ENCODE measurements around the gene PPA2.

PPA2 gene

DNA sequence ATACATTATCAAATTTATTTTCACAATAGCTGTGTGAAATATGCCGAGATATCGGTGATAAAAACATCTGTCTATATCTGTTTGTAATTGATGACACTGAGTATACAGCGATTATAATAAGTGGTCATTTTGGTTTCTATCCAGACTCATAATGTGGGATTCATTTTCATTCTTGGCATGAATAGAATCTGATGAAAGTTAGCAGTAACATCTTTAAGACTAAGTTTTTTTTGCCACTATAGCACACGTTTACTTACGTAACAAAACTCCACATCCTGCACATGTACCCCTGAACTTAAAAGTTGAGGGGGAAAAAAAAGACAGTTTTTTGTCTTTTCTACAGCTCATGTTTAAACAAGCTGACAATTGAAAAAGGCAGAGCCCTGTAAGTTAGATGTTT lies 86.4 kb downstream of the PPA2 start:
- DNase-seq, result no peak

DNA sequence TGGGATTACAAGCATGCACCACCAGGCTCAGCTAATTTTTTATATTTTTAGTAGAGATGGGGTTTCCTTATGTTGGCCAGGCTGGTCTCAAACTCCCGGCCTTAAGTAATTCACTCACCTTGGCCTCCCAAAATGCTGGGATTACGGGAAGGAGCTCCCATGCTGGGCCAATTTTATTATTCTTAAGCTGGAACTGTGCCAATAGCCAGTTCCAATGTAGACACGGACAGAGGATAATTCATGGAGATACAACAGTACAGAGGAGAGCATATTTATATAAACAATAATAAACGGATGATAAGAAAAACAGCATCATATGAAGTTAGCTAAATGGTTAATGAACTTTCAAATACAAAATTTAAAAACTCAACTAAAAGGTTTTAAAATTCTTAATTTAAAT lies 87.8 kb downstream of the PPA2 start:
- no peak for DNase-seq

DNA sequence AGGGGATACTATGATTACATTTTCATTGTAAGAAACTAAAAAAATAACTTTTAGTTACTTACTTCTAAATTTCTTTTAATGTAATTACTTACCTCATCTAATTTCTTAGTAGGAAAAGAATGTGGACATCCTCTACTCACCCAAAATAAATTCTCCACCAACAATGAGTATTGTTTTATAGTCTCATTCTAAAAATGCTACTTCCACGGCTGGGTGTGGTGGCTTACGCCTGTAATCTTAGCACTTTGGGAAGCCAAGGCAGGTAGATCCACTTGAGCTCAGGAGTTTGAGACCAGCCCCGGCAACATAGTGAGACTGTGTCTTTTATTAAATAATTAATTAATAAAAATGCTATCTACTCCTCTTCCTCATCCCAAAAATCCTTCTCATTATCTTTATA lies 99.8 kb downstream of the PPA2 start:
- no peak for DNase-seq

DNA sequence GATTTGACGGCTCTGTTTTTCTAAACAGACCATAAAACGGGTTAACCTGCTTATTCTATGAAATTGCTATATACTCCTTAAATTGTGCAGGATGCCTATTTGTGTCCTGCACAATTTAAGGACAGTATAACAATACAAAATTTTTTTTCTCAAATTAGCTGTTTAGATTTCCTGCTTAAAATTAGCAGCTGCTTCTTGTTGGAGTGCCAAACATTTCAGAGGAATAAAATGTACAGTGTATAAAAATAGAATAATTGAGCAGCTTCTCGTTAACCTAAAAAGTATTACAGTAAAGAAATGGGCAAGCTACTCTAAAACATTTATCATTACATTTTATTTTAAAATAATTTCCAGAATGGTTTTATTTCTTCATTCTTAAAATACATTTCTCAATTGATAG lies 100.5 kb downstream of the PPA2 start:
- DNase-seq, result no peak

DNA sequence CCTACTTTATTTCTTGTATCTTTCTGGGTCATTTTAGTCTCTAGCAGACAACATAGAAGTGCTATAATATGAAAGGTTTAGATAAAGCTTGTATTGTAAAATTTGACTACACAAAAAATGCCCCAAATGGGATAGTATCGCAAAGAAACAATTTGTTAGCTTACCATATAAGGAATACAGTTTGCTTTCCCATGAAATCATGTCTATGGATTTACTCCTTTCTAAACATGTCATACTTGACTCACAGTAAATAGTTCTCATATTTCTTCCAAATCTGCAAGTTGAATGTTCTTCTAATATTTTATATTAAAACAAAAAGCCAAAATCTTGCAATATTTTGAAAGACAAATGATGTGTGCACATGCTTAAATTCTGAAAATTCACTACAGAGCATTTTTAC lies 103.9 kb downstream of the PPA2 start:
- no peak for DNase-seq

DNA sequence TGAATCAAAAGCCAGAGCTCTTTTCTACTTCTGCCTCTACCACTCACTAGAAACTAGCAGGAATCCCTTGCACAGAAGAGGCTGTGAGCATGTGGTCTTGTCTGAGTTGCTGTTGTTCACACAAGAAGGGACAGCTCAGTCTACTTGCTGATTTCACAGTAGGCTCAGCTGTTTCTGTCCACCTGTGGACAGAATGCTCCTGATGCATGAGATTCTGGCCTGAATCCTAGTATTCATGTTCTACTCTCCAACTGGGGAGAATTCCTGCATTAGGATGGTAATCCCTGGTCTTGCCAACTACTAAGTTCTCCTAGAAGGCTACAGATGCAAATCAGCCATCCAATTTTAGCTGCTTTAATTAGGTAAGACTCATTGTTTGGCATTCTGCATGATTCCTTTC lies 112.8 kb downstream of the PPA2 start:
- DNase-seq, result no peak

DNA sequence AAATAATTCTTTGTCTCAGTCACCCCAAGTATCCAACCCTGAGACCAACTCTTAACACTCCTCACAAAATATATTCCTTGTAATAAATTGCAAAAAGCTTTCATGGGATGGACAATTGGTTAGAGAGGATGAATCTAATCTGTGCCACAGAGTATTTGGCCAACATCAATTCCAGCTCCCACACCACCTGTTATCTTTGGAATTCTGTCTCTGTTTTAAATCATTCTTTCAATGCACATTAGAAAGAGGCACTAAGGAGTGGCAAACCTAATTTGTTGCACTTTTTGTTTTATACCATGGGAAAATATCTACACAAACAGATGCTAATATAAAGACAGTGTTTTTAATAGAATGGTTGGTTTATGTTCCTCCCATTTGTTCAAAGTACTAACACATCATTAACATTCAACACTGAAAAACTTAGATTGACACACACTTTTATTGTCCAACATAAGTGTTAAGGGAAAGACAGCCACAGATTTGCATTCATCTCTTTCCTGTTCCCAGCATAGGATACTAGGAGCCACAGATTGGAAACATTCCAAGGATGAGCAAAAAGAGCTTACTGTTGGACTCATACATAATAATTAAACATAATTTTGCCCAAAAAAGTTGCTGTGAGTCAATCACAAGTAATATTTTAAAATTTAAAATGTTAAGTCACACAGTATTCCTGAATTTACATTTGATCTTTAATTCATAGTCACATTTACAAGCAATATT lies 116.4 kb downstream of the PPA2 start:
- DNase-seq, result no peak

DNA sequence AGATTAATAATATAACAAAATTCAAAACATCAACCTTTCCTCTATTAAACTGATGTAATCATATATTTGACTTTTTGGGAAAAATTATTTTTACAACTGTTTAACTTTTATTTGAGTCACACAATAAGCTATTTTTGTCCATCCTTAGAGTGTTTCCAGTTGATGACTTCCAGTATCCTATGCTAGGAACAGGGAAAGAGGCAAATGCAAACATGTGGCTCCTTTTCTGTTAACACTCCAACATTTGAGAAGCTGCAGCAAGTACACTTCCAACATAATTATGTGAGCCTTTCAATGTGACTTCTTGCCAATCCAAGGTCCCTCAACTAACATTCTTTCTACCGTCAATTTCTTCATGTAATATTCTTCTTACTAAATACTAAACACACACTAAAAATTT lies 117.7 kb downstream of the PPA2 start:
- DNase-seq, result no peak

DNA sequence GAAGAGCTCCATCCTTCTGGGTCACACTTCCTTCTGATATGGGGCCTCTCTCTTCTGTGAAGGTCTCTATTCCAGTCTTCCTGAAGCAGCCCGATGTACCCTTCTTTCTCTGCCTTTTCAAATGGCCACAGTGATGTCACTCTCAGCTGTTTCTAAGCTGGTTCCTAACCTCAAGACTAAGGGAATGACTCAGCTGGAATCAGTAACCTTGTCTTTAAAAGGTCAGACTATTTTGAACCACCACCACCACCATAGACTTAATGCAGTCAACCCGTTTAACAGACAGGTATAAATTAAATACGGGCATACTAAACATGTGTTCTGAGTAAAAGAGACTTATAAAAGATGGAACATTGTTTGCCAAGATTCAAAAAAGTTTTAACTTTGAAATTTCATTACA lies 121.0 kb downstream of the PPA2 start:
- peak; percentile 8 for DNase-seq

DNA sequence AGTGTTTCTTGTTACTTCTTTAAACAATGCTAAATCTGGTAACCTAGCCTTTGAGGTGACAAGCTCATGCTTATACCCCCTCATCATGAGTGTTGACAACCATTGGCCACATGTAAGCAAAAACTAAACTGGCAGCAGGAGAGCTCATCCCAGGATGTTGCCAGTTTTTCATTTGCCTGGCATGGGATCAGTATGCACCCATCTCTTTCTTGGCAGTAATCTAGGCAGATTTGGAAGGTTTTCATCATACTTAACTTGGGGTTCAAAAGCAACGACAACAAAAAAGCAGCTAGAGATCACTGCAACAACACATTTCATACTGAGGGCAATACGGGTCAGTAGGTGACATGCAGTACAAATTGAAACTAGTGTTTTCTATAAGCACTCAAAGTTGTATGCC lies 122.0 kb downstream of the PPA2 start:
- no peak for DNase-seq

DNA sequence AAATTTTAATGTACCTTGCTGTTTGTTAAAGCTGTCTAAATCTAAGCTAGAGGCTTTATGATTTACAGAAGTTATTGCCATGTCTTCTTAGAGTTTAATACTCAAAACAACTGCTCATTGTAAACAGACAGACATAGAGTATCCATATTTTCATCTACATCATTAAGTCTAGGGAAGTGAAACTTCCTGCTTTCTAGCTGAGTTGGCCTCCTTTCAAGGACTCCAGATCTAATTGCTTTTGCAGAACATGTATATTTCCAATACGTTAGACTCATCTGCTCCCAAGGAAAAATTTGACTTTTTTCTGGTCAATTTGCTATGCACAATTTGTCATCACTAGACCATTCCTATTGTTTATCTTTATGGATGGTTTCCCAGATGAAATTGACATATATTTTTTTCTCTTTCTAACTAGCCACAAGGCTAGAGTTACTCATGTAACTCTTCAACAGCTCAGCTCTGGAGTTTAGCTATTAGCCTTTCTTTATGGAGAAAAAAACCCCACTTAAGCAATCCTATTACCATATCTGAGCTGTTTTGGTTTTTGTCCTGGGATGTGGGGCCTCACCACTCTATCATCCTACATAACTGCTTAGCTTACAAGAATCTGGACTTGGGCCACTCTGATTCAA lies 122.9 kb downstream of the PPA2 start:
- DNase-seq, result no peak

DNA sequence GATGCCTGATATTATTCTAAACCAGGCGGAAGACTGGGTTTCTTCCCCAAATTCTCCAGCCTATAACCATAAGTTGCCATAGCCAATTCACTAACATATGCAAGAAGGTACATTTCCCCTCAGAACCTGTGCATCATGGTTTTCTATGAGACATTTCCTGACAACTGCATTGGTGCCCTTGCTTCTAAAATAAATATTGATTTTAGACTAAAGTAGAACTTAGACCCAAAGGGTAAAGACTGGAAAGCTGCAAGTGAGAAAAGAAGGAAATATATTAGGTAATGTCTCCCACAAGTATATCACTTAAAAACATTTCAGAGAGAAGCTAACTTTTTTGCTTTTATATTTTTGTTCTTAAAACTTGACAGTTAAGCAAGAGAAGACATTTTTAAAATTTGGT lies 125.1 kb downstream of the PPA2 start:
- no peak for DNase-seq

DNA sequence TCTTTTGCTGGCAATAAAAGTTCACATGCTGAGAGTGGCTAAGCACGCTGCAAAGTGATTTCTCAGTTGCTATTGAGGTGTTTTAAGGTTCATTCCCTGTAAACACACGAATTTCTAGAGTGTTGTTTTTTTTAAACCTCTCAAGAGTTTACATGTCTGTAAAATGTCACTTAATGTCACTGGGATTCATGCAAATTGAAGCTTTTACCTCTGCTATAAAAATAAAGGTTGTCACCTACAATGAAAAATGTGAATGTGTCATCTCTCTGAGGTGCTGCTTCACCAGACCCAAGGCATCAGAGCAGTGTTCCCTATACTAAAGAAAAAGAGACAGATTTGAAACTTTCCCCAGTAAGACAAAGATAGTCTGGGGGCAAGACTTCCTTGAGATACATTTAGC lies 127.0 kb downstream of the PPA2 start:
- DNase-seq, result no peak

DNA sequence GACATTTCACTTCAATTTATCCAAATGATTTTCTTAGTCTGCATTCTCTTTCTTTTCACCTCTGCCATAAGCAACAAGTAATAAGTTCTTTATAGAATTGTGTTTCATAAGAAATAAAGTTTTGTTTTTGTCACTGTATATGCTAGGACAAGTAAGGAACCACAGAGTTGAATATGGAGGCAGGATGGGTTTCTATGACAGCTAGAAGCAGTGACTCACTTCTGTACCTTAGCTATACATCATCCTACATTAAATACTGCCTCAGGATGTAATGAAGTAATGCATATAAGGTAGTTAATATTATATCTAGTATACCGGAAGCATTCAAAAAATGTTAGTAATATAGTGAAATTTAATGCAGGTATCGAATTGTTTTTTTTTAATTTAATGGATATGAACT lies 128.0 kb downstream of the PPA2 start:
- no peak for DNase-seq

DNA sequence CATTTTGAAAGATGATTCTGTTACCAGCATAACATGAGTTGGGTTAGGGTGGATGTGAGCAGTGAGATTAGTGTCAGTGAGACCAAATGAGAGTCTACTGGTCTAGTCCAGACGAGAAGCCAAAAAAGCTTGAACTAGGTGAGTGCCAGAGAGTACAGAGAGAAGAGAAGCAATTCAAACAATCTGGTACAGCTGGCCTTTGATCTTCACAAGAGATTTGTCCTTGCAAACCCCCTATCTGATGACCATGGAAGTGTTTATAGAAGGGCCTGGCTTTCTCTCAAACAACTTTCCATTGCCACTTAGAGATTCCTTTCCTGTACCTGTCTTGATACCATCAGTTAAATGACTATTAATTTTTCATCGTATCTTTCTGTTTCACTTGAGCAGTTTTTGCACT lies 128.5 kb downstream of the PPA2 start:
- DNase-seq, result no peak

DNA sequence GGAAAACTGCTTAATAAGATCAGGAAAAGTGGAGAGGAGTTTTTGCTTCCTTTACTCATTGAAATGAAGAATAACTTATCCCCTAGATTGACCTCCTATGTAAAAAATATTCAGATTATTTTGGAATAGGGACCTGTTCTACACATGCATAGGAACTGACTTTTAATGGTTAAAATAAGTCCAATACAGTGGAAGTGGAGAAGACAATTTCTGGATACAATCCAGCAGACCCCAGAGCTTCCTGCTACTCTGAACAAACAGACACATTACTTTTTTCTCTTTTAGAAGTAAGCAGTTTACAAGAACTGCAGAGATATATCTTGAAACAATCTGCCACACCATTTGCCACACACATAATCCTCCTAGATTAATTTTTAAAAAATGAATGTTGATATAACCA lies 129.7 kb downstream of the PPA2 start:
- DNase-seq, result no peak

DNA sequence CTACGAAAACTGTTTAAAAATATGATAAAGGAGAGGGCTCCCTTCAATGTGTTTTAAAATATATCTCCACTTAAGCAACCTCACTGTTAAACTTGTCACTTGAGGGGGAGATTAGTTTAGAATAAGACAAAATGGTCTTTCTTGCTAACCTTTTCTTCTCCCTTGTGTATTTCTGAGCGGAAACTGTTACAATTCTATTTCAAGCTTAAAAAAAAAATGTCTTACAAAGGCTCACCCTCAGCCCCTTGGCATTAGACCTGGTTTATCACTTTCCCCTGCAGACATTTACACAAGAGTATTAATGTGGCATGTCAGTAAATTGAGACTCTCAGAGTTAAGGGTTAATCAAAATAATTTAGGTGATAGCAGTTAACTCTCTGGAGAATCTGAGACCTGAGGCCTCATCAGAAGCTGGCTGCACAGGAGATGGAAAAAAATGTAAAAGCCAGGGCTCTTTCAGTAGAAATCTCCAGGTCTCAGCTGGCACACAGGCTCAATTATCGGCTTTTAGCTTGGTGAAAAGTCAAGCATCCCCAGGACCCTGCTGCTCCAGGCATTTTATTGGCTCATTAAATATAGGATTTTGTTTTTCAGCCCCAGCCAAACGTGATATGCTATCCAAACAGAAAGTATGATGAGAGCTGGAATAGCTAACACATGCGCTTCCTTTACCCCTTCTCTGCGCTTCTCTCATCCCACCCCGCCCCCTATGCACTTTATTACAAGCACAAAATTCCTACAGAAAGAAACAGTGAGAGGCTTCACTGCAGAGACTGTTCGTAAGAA lies 130.5 kb downstream of the PPA2 start:
- no peak for DNase-seq

DNA sequence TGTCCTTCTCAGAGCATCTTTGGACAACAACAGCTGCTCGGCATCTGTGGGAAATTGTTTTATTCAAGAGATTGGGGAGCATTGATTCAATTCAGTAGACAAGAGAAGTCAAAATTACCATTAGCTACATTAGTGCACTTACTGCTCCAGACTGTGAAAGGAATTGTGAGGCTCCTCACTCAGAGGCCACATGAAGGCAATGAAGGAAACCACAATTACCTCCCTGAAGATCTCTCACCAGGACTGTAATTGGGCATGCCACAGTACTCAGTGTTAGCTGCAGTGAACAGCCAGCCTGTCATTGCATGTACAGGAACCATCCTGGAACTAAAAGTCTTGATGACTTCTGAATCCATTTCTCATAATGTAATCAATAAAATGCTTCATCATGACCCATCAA lies 144.8 kb downstream of the PPA2 start:
- no peak for DNase-seq

DNA sequence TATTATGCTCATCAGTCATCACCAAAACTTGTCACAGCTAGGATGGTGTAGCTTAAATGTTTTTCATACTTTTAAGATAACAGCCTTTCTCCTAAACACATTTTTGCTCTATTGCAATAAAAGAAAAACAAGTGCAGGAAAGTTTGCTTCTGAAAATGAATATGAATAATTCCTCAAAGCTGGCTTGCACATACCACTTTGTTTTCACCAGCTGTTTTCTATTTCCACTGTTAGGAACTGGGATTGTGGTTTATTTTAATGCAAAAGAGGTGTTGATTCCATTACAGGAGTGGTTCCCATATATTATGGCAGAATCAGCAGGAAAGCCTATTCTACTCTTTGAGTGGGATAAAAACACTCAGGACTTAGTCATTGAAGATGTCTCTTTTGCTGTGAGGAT lies 145.9 kb downstream of the PPA2 start:
- no peak for DNase-seq

DNA sequence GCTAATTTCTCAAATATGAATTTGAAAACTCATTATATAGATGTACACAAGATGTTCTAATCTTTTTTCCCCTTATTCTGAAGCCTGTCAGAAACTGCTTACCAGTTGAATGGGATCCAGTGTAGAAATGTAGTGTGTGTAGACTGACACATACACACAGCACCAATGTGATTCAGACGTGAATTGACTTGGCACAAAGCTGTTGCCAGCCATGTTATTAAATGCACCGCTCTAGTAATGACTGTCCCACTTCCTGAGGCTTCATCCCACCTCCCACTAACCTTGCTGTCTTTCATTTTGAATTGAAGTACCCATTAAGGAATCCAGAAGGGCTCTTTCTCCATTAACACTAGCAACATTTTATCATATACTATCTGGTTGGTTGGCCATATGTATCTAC lies 146.6 kb downstream of the PPA2 start:
- no peak for DNase-seq

Measured in hematopoietic multipotent progenitor cell treated with erythropoietin and hydrocortisone succinate and interleukin-3 and kit ligand, for 8 days (in vitro differentiated cells).